K562 (cell line): ENCODE measurements around the gene TDRD3. TPM values are rescaled to one million over a fixed set of nuclear protein-coding genes. Genes with fewer than 3 reads are reported as not detected.

Experiments used
- ATAC-seq: fragments of 200-7000 bp; cut with Tn5 transposase; 3 replicates; pipeline ENCODE4 v1.9.1; 2020; ENCODE audit warnings: moderate library complexity
- BruUV-seq: library from RNA; stranded (reverse); fragments of 400-500 nt; replicated peaks from 2 replicates; lab custom pipeline; 2021; lab: Mats Ljungman, UMichigan
- CTCF ChIA-PET: fragments of 300-600 bp; formaldehyde crosslinking; extraction: SDS; loops from one replicate; lab custom pipeline; 2021; ENCODE audit warnings: low intra/inter-chr PET ratio; lab: Yijun Ruan, JAX
- POLR2A ChIA-PET: fragments of 300-600, 350-650 bp; sonication (Branson Sonifier 250); formaldehyde crosslinking; extraction: SDS; loops from one replicate; lab custom pipeline; 2021; ENCODE audit warnings: antibody characterized with exemption, inconsistent platforms; lab: Yijun Ruan, JAX
- DNase-seq, 4 experiments: peaks; one replicate each; pipeline versions ENCODE4 v3.0.0 to v3.0.0-alpha.2; 2011 to 2018; ENCODE audit warnings: low spot score in 3 of 4, mixed read lengths in 3 of 4; ENCODE audit errors: extremely low read depth in 1 of 4
- FAIRE-seq: peaks from 2 replicates; lab custom pipeline; 2011; peaks lifted over from hg19 to GRCh38; lab: Jason Lieb, UNC
- H2AFZ ChIP-seq: 2 replicates; pipeline ENCODE4 v1.6.0; 2011; ENCODE audit warnings: low read depth, low read length, control low read depth, inconsistent platforms
- H3K27ac ChIP-seq: fragments of 200-600 bp; 3 replicates; pipeline ENCODE4 v1.8.0; 2011; ENCODE audit warnings: low read depth, mild to moderate bottlenecking, control low read depth, inconsistent platforms, low read length, moderate library complexity, mixed read lengths; ENCODE audit errors: extremely low read depth
- H3K27me3 ChIP-seq, 2 experiments: fragments of 300-600 bp in 1 of 2; 2 replicates in 1 of 2; 3 replicates in 1 of 2; pipeline versions ENCODE4 v1.6.0 to v1.8.0; 2011; ENCODE audit warnings: inconsistent platforms in 2 of 2, low read length in 2 of 2, mild to moderate bottlenecking in 1 of 2, mixed read lengths in 1 of 2, moderate library complexity in 1 of 2; ENCODE audit not compliant: control insufficient read depth in 2 of 2, insufficient read depth in 2 of 2
- H3K36me3 ChIP-seq: fragments of 300-600 bp; 3 replicates; pipeline ENCODE4 v1.8.0; 2011; ENCODE audit warnings: mild to moderate bottlenecking, low read length, inconsistent platforms; ENCODE audit not compliant: control insufficient read depth, insufficient read depth
- H3K4me1 ChIP-seq, 2 experiments: fragments of 200-600 bp in 1 of 2; replicated peaks in 1 of 2; 2 replicates in 1 of 2; 3 replicates in 1 of 2; pipeline versions ENCODE4 v1.5.1 to v1.8.0; 2011; ENCODE audit warnings: inconsistent platforms in 2 of 2, low read length in 2 of 2, mild to moderate bottlenecking in 1 of 2, mixed read lengths in 1 of 2, moderate library complexity in 1 of 2; ENCODE audit not compliant: control insufficient read depth in 2 of 2, insufficient read depth in 2 of 2
- H3K4me2 ChIP-seq: 2 replicates; pipeline ENCODE4 v1.6.1; 2011; ENCODE audit warnings: low read length, control low read depth, inconsistent platforms, mixed read lengths; ENCODE audit not compliant: insufficient read depth
- H3K4me3 ChIP-seq: fragments of 200-600 bp; sonication (generic), shearing (Covaris generic); 2 replicates; pipeline ENCODE4 v1.5.1; 2016; ENCODE audit warnings: control low read depth, inconsistent platforms
- H3K79me2 ChIP-seq: fragments of 200-600 bp; 3 replicates; pipeline ENCODE4 v1.8.0; 2011; ENCODE audit warnings: low read length, inconsistent platforms; ENCODE audit not compliant: control insufficient read depth, insufficient read depth
- H3K9ac ChIP-seq, 2 experiments: 2 replicates each; pipeline versions ENCODE4 v1.6.0 to v1.6.1; 2011; ENCODE audit warnings: low read depth in 2 of 2, low read length in 2 of 2, control low read depth in 1 of 2, inconsistent platforms in 1 of 2, mild to moderate bottlenecking in 1 of 2, mixed read lengths in 1 of 2; ENCODE audit not compliant: insufficient read depth in 1 of 2
- H3K9me1 ChIP-seq: one replicate; pipeline ENCODE4 v1.6.0; 2011; ENCODE audit warnings: inconsistent platforms, mild to moderate bottlenecking, low read length, moderate library complexity; ENCODE audit not compliant: control insufficient read depth, insufficient read depth
- H3K9me3 ChIP-seq: replicated peaks from 2 replicates; pipeline ENCODE4 v1.5.1; 2011; ENCODE audit warnings: low read depth, low read length, inconsistent platforms; ENCODE audit not compliant: control insufficient read depth, insufficient read depth
- H4K20me1 ChIP-seq: replicated peaks from 2 replicates; pipeline ENCODE4 v1.6.1; 2011; ENCODE audit warnings: low read length, inconsistent platforms, mixed read lengths; ENCODE audit not compliant: control insufficient read depth, insufficient read depth
- CREM ChIP-seq: IDR thresholded peaks from 2 replicates; pipeline ENCODE4 v1.6.1; 2014; ENCODE audit warnings: antibody characterized with exemption, low read depth
- GABPB2 ChIP-seq: fragments of 250-450 bp; sonication (Bioruptor Pico); conservative IDR thresholded peaks from 2 replicates; pipeline ENCODE4 v1.5.1; 2021; ENCODE audit warnings: mild to moderate bottlenecking
- GTF2A2 ChIP-seq: IDR thresholded peaks from 2 replicates; pipeline ENCODE4 v1.6.1; 2016; ENCODE audit warnings: mild to moderate bottlenecking, missing genetic modification characterization, missing compliant biosample characterization
- ILF3 ChIP-seq: fragments of 450-650 bp; IDR thresholded peaks from 2 replicates; pipeline ENCODE4 v1.6.1; 2018; ENCODE audit warnings: antibody characterized with exemption, mild to moderate bottlenecking, moderate library complexity, borderline replicate concordance
- KAT7 ChIP-seq: sonication (generic); formaldehyde crosslinking; IDR thresholded peaks from 2 replicates; pipeline ENCODE4 v1.8.0; 2022; ENCODE audit warnings: missing genetic modification reagents, mild to moderate bottlenecking, borderline replicate concordance
- NFE2L1 ChIP-seq: fragments of 450-650 bp; IDR thresholded peaks from 2 replicates; pipeline ENCODE4 v1.6.1; 2016; ENCODE audit warnings: missing genetic modification characterization, low read depth, mild to moderate bottlenecking, missing compliant biosample characterization, moderate library complexity, borderline replicate concordance
- PRMT5 ChIP-seq: sonication (generic); formaldehyde crosslinking; IDR thresholded peaks from 2 replicates; pipeline ENCODE4 v1.5.0; 2020; ENCODE audit warnings: missing genetic modification reagents
- SAFB ChIP-seq: fragments of 200-400 bp; formaldehyde crosslinking; IDR thresholded peaks from 2 replicates; pipeline ENCODE4 v1.6.1; 2017; ENCODE audit warnings: low read depth, low read length, borderline replicate concordance
- SETDB1 ChIP-seq: IDR thresholded peaks from one replicate; pipeline ENCODE4 v1.6.1; 2012; ENCODE audit warnings: low read length, control low read depth, inconsistent platforms
- ZNF431 ChIP-seq: sonication (generic); formaldehyde crosslinking; IDR thresholded peaks from 2 replicates; pipeline ENCODE4 v1.8.0; 2022; ENCODE audit warnings: mild to moderate bottlenecking, missing genetic modification reagents
- ZNF699 ChIP-seq: fragments of 250-450 bp; sonication (Bioruptor Pico); IDR thresholded peaks from 2 replicates; pipeline ENCODE4 v1.8.0; 2021; ENCODE audit warnings: mild to moderate bottlenecking, moderate library complexity; ENCODE audit not compliant: insufficient replicate concordance
- ZNF75A ChIP-seq: fragments of 450-650 bp; formaldehyde crosslinking; IDR thresholded peaks from 2 replicates; pipeline ENCODE4 v1.4.0; 2020; ENCODE audit warnings: mild to moderate bottlenecking
- WGBS: fragments of 100-300 bp; shearing (Covaris generic); methylation state at CpG from one replicate; pipeline ENCODE4 v1.1.6; 2016; ENCODE audit warnings: low coverage, mixed read lengths; ENCODE audit not compliant: insufficient coverage; ENCODE audit errors: missing lambda C conversion rate; 5-methylcytosine and 5-hydroxymethylcytosine counted together
- in situ Hi-C: fragments of 300-500 bp; cut with MboI; formaldehyde crosslinking; loops from 4 replicates; pipeline ENCODE4 v1.15.0; 2018; ENCODE audit warnings: inconsistent platforms, mixed read lengths
- intact Hi-C: fragments of 100-400 bp; cut with micrococcal nuclease; formaldehyde crosslinking; loops from 2 replicates; pipeline ENCODE4 v1.14.2; 2022
- polyA plus RNA-seq, 8 experiments: library from polyadenylated mRNA; depleted of rRNA in 4 of 8; stranded (reverse) in 5 of 8; unstranded in 3 of 8; fragments of >200 nt; fragmentation: Nextera tagmentation in 2 of 8; fragmentation: Illumina TruSeq in 1 of 8; extraction: Ambion mirVana in 2 of 8; extraction: Trizol in 1 of 8; gene quantifications; 2 replicates each; pipeline versions ENCODE4 v1.2.1 to v1.2.3, GENCODE V29; 2011 to 2014; ENCODE audit warnings: inconsistent platforms in 1 of 8, missing spikeins in 1 of 8
- total RNA-seq, 7 experiments: library from RNA; depleted of rRNA in 6 of 7; stranded (reverse); fragments of >200 nt in 6 of 7; fragmentation: Illumina TruSeq in 2 of 7; extraction: Trizol in 2 of 7; gene quantifications; 2 replicates each; pipeline versions ENCODE4 v1.2.1 to v1.2.3, GENCODE V29; 2011 to 2021; ENCODE audit warnings: low replicate concordance in 1 of 7
- TF ChIP-seq, protein P1 (sequence below): IDR thresholded peaks from 2 replicates; pipeline ENCODE4 v1.6.1; 2012; ENCODE audit warnings: low read depth, low read length, improper control_type of control experiment, borderline replicate concordance
- TF ChIP-seq, protein P2 (sequence below): fragments of 250-450 bp; sonication (Bioruptor Pico); IDR thresholded peaks from 2 replicates; pipeline ENCODE4 v1.5.0; 2021; ENCODE audit warnings: mild to moderate bottlenecking, moderate library complexity
- TF ChIP-seq, protein P3 (sequence below): fragments of 250-450 bp; sonication (Bioruptor Pico); IDR thresholded peaks from 2 replicates; pipeline ENCODE4 v1.9.0; 2021; ENCODE audit warnings: mild to moderate bottlenecking
- TF ChIP-seq, protein P4 (sequence below): fragments of 450-650 bp; formaldehyde crosslinking; IDR thresholded peaks from 2 replicates; pipeline ENCODE4 v1.4.0; 2022; ENCODE audit warnings: missing genetic modification characterization

Gene TDRD3
- total and polyA plus RNA-seq, 9 of the 15 experiments (the other 6 are each of a cell fraction or from before 2014, with no cell fraction given) = 3.6 to 16.4 (median 9.5) TPM

DNA sequence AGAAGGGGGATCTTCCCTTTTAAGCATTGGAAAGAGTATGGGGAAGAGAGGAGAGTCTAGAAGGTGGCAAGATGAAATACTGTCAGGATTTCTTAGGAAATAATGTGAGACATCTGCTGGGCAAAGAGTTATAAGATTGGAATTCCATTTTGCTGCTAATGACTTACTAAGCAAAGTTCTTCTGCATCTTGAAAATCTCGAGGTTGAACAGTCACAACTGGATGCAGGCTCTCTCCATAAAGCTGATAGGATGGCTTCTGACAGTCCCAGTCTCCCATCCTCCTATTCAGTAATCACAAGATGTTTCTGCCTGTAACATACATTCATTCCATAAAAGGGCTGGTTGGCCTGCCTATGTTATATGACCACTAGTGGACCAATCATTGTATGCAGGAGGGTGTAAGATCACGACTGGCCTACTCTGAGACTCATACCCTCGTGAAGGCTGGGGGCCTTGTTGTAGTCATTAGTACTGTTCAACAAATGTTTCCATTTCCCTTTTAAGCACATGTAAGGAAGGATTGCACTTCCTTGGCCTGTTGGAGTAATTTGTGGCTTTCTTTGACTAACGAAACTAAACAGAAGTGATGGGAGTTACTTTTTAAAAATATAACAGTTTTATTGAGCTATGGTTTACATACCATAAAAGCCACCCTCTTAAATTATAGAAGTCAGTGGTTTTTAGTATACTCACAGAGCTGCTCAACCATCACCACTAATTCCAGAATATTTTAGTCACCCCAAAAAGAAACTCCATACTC is 45.0 kb upstream of the TDRD3 start:
- no peak for ATAC-seq
- WGBS = 0% methylated on average over 4 of the region's 4 CpGs
- H3K4me1 ChIP-seq = no peaks in the 10 kb centered on the region
- no peak overlapping the region for H3K27ac ChIP-seq
- intact Hi-C loops = loop anchor here (5.0 kb wide), 1 partner anchor 80 kb away; no protein-coding TSS in a partner anchor
- no peaks in the 10 kb centered on the region; the same call in 1 of the 2 replicates for H3K9me3 ChIP-seq
- H3K9ac ChIP-seq = no peak overlapping the region
- DNase-seq = no peak
- no peak overlapping the region for H3K4me2 ChIP-seq
- FAIRE-seq = no peak
- H3K36me3 ChIP-seq = no peaks in the 10 kb centered on the region
- BruUV-seq = no TSS peak
- POLR2A ChIA-PET = interaction anchor here (0.6 kb wide), 1 partner anchor 33 kb away, joined by 3 read pairs; no protein-coding TSS in a partner anchor
- in situ Hi-C loops = no loop called here
- H4K20me1 ChIP-seq = no peaks in the 10 kb centered on the region
- H2AFZ ChIP-seq = no peak overlapping the region
- peaks cover 0 to 4% of the 10 kb centered on the region in 2 experiments; a peak in 2 of 5 replicates for H3K27me3 ChIP-seq
- CTCF ChIA-PET = no interaction called here
- no peak overlapping the region for H3K4me3 ChIP-seq
- H3K79me2 ChIP-seq = no peaks in the 10 kb centered on the region
- no peaks in the 10 kb centered on the region for H3K9me1 ChIP-seq
- TF ChIP-seq ILF3 = no peak
- no peak for TF ChIP-seq GABPB2 (CRISPR knock-in tag)
- TF ChIP-seq, protein P1, sequence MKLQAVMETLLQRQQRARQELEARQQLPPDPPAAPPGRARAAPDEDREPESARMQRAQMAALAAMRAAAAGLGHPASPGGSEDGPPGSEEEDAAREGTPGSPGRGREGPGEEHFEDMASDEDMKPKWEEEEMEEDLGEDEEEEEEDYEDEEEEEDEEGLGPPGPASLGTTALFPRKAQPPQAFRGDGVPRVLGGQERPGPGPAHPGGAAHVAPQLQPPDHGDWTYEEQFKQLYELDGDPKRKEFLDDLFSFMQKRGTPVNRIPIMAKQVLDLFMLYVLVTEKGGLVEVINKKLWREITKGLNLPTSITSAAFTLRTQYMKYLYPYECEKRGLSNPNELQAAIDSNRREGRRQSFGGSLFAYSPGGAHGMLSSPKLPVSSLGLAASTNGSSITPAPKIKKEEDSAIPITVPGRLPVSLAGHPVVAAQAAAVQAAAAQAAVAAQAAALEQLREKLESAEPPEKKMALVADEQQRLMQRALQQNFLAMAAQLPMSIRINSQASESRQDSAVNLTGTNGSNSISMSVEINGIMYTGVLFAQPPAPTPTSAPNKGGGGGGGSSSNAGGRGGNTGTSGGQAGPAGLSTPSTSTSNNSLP = no peak
- no peak for TF ChIP-seq CREM
- no peak for TF ChIP-seq PRMT5 (CRISPR knock-in tag)
- no peak for TF ChIP-seq ZNF699 (CRISPR knock-in tag)
- no peak for TF ChIP-seq GTF2A2 (tag)
- TF ChIP-seq ZNF431 (CRISPR knock-in tag) = no peak
- TF ChIP-seq KAT7 (CRISPR knock-in tag) = no peak
- TF ChIP-seq, protein P2, sequence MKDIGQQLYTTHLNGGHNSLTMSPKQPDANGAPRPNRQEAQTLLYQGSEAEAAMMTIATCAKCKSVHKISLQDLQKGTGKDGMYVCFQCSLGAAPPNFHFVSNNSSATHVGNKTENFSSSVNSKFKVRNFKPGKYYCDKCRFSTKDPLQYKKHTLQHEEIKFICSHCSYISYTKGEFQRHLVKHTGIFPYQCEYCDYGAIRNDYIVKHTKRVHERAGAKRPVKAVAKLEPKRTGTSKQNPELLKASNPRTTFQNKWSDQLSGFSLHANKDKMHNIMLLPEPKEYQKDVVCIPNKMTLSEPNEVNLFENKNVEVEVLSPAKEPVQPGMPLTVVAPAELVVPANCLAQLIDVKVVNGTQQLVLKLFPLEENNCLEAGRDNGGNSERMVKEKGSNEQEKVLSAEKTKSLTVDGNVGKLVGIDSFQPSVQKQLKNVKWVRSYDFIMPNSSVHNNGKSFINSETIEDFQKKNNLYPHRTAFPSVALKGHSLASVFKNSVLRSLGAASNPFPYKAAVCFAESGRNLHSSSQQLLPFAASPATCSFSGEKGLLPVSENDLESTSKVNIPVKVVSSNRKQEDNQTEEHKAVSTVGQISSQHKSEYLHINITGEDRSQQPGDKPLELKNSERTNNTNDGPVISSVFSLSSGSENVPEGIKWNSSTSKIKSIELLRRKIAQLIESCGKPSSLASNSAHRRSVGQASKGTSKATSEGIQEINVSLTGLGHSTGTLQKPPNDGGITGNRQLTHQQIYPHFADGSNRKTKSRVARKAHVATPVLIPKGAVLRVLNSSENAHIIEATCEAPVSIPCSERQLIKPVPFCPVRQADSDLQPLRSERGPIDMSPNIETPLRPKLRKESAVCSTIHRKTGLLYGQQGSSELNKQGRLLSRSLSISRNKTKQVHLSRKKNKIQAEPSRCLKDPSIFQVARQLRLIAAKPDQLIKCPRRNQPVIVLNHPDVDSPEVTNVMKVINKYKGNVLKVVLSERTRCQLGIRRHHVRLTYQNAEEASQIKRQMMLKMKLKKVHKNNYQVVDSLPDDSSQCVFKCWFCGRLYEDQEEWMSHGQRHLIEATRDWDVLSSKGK = no peak
- no peak for TF ChIP-seq SETDB1
- no peak for TF ChIP-seq NFE2L1 (tag)
- TF ChIP-seq, protein P3, sequence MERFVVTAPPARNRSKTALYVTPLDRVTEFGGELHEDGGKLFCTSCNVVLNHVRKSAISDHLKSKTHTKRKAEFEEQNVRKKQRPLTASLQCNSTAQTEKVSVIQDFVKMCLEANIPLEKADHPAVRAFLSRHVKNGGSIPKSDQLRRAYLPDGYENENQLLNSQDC (CRISPR knock-in tag) = no peak
- TF ChIP-seq ZNF75A (CRISPR knock-in tag) = no peak
- TF ChIP-seq, protein P4, sequence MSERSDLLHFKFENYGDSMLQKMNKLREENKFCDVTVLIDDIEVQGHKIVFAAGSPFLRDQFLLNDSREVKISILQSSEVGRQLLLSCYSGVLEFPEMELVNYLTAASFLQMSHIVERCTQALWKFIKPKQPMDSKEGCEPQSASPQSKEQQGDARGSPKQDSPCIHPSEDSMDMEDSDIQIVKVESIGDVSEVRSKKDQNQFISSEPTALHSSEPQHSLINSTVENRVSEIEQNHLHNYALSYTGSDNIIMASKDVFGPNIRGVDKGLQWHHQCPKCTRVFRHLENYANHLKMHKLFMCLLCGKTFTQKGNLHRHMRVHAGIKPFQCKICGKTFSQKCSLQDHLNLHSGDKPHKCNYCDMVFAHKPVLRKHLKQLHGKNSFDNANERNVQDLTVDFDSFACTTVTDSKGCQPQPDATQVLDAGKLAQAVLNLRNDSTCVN = no peak
- TF ChIP-seq SAFB = no peak
